K562 (cell line): ENCODE results near the gene HPCAL1.

Experiments
- SIN3A ChIP-seq, 2 experiments: fragments of 150-350 bp in 1 of 2; IDR thresholded peaks; 2 replicates each; pipeline ENCODE4 v1.6.1; 2011 to 2016; ENCODE audit warnings: borderline replicate concordance in 2 of 2, low read depth in 2 of 2, low read length in 2 of 2, mild to moderate bottlenecking in 2 of 2, moderate library complexity in 2 of 2; ENCODE audit not compliant: control insufficient read depth in 1 of 2
- TF ChIP-seq, protein P1 (sequence below), 3 experiments: fragments of 200-800 bp in 1 of 3; sonication (Bioruptor generic) in 1 of 3; sonication (generic) in 1 of 3; formaldehyde crosslinking in 1 of 3; IDR thresholded peaks; 2 replicates each; pipeline versions ENCODE4 v1.6.1 to v1.8.0; 2016 to 2022; ENCODE audit warnings: mild to moderate bottlenecking in 2 of 3, missing compliant biosample characterization in 2 of 3, missing genetic modification characterization in 2 of 3, missing genetic modification reagents in 1 of 3

- TF ChIP-seq, protein P1, sequence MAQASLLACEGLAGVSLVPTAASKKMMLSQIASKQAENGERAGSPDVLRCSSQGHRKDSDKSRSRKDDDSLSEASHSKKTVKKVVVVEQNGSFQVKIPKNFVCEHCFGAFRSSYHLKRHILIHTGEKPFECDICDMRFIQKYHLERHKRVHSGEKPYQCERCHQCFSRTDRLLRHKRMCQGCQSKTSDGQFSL (CRISPR knock-in tag; IDR thresholded peaks at IDR 0.05), result no peak
- TF ChIP-seq, protein P1 (tag; IDR thresholded peaks at IDR 0.05), result no peak
- TF ChIP-seq SIN3A (IDR thresholded peaks at IDR 0.05; ENCODE audit: borderline replicate concordance in 2 of 2, control insufficient read depth in 1 of 2, low read depth in 2 of 2, low read length in 2 of 2), result no peak
These were observed 68.2 kb downstream of the HPCAL1 start for GRCh38 chr2:10370895-10371294.
